ENCODE results near the gene GPC5.

The GPC5 gene

DNA sequence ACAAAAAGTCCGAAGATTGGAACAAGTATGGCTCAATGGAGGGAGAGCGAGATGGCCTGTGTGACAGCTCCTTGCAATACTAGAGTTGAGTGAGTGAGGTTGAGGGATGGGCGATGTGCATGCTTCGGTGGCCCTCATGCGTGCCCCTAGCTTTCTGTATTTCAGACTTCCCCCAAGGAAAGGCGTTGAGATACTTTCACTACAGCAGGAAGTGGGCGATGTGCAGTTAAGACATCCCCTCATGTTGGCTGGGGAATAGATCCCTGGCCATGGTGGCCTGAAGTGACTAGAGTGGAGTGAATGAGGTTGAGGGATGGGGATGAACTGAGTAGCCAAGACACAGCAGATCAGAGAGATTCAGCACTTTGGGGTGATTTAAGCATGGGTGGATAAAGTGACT is 1194.3 kb downstream of the GPC5 start:
- no peak for TF ChIP-seq EZH2 (IDR thresholded peaks at IDR 0.05; ENCODE audit: borderline replicate concordance, low read length)
- TF ChIP-seq, protein P1, sequence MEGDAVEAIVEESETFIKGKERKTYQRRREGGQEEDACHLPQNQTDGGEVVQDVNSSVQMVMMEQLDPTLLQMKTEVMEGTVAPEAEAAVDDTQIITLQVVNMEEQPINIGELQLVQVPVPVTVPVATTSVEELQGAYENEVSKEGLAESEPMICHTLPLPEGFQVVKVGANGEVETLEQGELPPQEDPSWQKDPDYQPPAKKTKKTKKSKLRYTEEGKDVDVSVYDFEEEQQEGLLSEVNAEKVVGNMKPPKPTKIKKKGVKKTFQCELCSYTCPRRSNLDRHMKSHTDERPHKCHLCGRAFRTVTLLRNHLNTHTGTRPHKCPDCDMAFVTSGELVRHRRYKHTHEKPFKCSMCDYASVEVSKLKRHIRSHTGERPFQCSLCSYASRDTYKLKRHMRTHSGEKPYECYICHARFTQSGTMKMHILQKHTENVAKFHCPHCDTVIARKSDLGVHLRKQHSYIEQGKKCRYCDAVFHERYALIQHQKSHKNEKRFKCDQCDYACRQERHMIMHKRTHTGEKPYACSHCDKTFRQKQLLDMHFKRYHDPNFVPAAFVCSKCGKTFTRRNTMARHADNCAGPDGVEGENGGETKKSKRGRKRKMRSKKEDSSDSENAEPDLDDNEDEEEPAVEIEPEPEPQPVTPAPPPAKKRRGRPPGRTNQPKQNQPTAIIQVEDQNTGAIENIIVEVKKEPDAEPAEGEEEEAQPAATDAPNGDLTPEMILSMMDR (IDR thresholded peaks at IDR 0.05; ENCODE audit: low read length): no peak
- no peaks in the 10 kb centered on the region for H3K27me3 ChIP-seq (ENCODE audit: insufficient read depth, low read length)
- H3K4me2 ChIP-seq (ENCODE audit: low read length): no peak overlapping the region
- H3K9ac ChIP-seq (ENCODE audit: low read length): no peak overlapping the region
- no peaks in the 10 kb centered on the region for H3K4me1 ChIP-seq (ENCODE audit: insufficient read depth, low read length, severe bottlenecking)
- H3K9me3 ChIP-seq (ENCODE audit: low read length): no peaks in the 10 kb centered on the region
- H3K4me3 ChIP-seq (ENCODE audit: low read depth, low read length, poor library complexity, severe bottlenecking): no peak overlapping the region
- no peaks in the 10 kb centered on the region for H3K36me3 ChIP-seq (ENCODE audit: insufficient read depth, low read length)
- H3K9me2 ChIP-seq (ENCODE audit: low read depth, low read length): no peaks in the 10 kb centered on the region
- H3F3A ChIP-seq (ENCODE audit: insufficient read depth, low read length): no peaks in the 10 kb centered on the region
- H2AFZ ChIP-seq (ENCODE audit: low read length): no peak overlapping the region
- H3K79me2 ChIP-seq (ENCODE audit: insufficient read depth, low read length): no peaks in the 10 kb centered on the region
- H3K27ac ChIP-seq (ENCODE audit: low read depth, low read length, poor library complexity, severe bottlenecking): no peak overlapping the region
- H4K20me1 ChIP-seq (ENCODE audit: insufficient read depth, low read length): no peaks in the 10 kb centered on the region

GRCh38 chr13:92602560-92602959 is 1204.1 kb downstream of the GPC5 start:
- no peak overlapping the region for H3K4me2 ChIP-seq (ENCODE audit: low read length)
- no peak overlapping the region for H3K27ac ChIP-seq (ENCODE audit: low read depth, low read length, poor library complexity, severe bottlenecking)
- no peaks in the 10 kb centered on the region for H3K9me2 ChIP-seq (ENCODE audit: low read depth, low read length)
- no peaks in the 10 kb centered on the region for H3K9me3 ChIP-seq (ENCODE audit: low read length)
- no peaks in the 10 kb centered on the region for H3F3A ChIP-seq (ENCODE audit: insufficient read depth, low read length)
- H3K36me3 ChIP-seq (ENCODE audit: insufficient read depth, low read length): no peaks in the 10 kb centered on the region
- no peaks in the 10 kb centered on the region for H3K4me1 ChIP-seq (ENCODE audit: insufficient read depth, low read length, severe bottlenecking)
- H2AFZ ChIP-seq (ENCODE audit: low read length): no peak overlapping the region
- H3K4me3 ChIP-seq (ENCODE audit: low read depth, low read length, poor library complexity, severe bottlenecking): no peak overlapping the region
- no peaks in the 10 kb centered on the region for H4K20me1 ChIP-seq (ENCODE audit: insufficient read depth, low read length)
- H3K9ac ChIP-seq (ENCODE audit: low read length): no peak overlapping the region
- no peak for TF ChIP-seq EZH2 (IDR thresholded peaks at IDR 0.05; ENCODE audit: borderline replicate concordance, low read length)
- TF ChIP-seq, protein P1 (IDR thresholded peaks at IDR 0.05; ENCODE audit: low read length): no peak
- H3K79me2 ChIP-seq (ENCODE audit: insufficient read depth, low read length): no peaks in the 10 kb centered on the region
- no peaks in the 10 kb centered on the region for H3K27me3 ChIP-seq (ENCODE audit: insufficient read depth, low read length)

- no peaks in the 10 kb centered on the region for H3K4me1 ChIP-seq (ENCODE audit: insufficient read depth, low read length, severe bottlenecking)
- no peaks in the 10 kb centered on the region for H3K36me3 ChIP-seq (ENCODE audit: insufficient read depth, low read length)
- no peak overlapping the region for H3K27ac ChIP-seq (ENCODE audit: low read depth, low read length, poor library complexity, severe bottlenecking)
- no peak for TF ChIP-seq EZH2 (IDR thresholded peaks at IDR 0.05; ENCODE audit: borderline replicate concordance, low read length)
- TF ChIP-seq, protein P1 (IDR thresholded peaks at IDR 0.05; ENCODE audit: low read length): no peak
- H3K79me2 ChIP-seq (ENCODE audit: insufficient read depth, low read length): no peaks in the 10 kb centered on the region
- H2AFZ ChIP-seq (ENCODE audit: low read length): no peak overlapping the region
- H3K27me3 ChIP-seq (ENCODE audit: insufficient read depth, low read length): no peaks in the 10 kb centered on the region
- no peaks in the 10 kb centered on the region for H3K9me2 ChIP-seq (ENCODE audit: low read depth, low read length)
- no peak overlapping the region for H3K4me3 ChIP-seq (ENCODE audit: low read depth, low read length, poor library complexity, severe bottlenecking)
- H4K20me1 ChIP-seq (ENCODE audit: insufficient read depth, low read length): no peaks in the 10 kb centered on the region
- H3K9ac ChIP-seq (ENCODE audit: low read length): no peak overlapping the region
- H3K4me2 ChIP-seq (ENCODE audit: low read length): no peak overlapping the region
- H3K9me3 ChIP-seq (ENCODE audit: low read length): no peaks in the 10 kb centered on the region
- no peaks in the 10 kb centered on the region for H3F3A ChIP-seq (ENCODE audit: insufficient read depth, low read length)
Measured at GRCh38 chr13:92609376-92609775, 1211.0 kb downstream of the GPC5 start.

Measured in OCI-LY1 (cell line).